Muscle of leg (tissue), 11 donors: ENCODE data around the gene SLC17A9. TPM values are rescaled to one million over a fixed set of nuclear protein-coding genes. Genes with fewer than 3 reads are reported as not detected.

Experiments used
- DNase-seq: peaks from one replicate; pipeline ENCODE4 v3.0.0; 2013
- H3K27ac ChIP-seq: one replicate; pipeline ENCODE4 v1.5.1; 2013; ENCODE audit warnings: mild to moderate bottlenecking, low read length, control low read depth
- H3K27me3 ChIP-seq: one replicate; pipeline ENCODE4 v1.6.1; 2013; ENCODE audit warnings: low read length; ENCODE audit not compliant: control insufficient read depth, insufficient read depth
- H3K36me3 ChIP-seq: one replicate; pipeline ENCODE4 v1.6.1; 2013; ENCODE audit warnings: low read length; ENCODE audit not compliant: control insufficient read depth, insufficient read depth
- H3K4me1 ChIP-seq: one replicate; pipeline ENCODE4 v1.6.1; 2013; ENCODE audit warnings: low read length; ENCODE audit not compliant: control insufficient read depth, insufficient read depth
- H3K4me3 ChIP-seq: one replicate; pipeline ENCODE4 v1.5.1; 2013; ENCODE audit warnings: low read length, control low read depth
- H3K9me3 ChIP-seq: replicated peaks from 2 replicates; pipeline ENCODE4 v1.6.1; 2013; ENCODE audit warnings: low read depth, low read length; ENCODE audit not compliant: control insufficient read depth
- WGBS: methylation state at CpG from one replicate; pipeline ENCODE4 v1.1.5; 2013; ENCODE audit warnings: missing lambda C conversion rate; ENCODE audit not compliant: insufficient coverage; 5-methylcytosine and 5-hydroxymethylcytosine counted together
- polyA plus RNA-seq, 8 donors: library from polyadenylated mRNA; unstranded; fragments of 120-200 nt; gene quantifications; one replicate each; pipeline versions ENCODE4 v1.2.1 to v1.2.3, GENCODE V29; 2013; ENCODE audit warnings: inconsistent platforms in 1 of 8, low replicate concordance in 1 of 8; ENCODE audit not compliant: insufficient read length in 8 of 8, insufficient read depth in 1 of 8
- total RNA-seq: library from RNA; stranded (reverse); fragments of 120-200 nt; gene quantifications from one replicate; pipeline ENCODE4 v1.2.4, GENCODE V29; 2013

The SLC17A9 gene
- total and polyA plus RNA-seq, 9 donors, result 0.41 to 1.7 (median 1.2) TPM

GRCh38 chr20:62994869-62995281, 42.4 kb downstream of the SLC17A9 start:
- Histone ChIP-seq H3K4me1 (peaks cover 28% of the 10 kb centered on the region), H3K9me3 (no peaks in the 10 kb centered on the region)
- DNase-seq, result no peak

GRCh38 chr20:62995481-62995880, 43.0 kb downstream of the SLC17A9 start:
- Histone ChIP-seq H3K4me1 (peaks cover 28% of the 10 kb centered on the region), H3K9me3 (no peaks in the 10 kb centered on the region), H3K36me3 (no peaks in the 10 kb centered on the region), H3K4me3 (no peak overlapping the region), H3K27ac (no peak overlapping the region), H3K27me3 (peaks cover 61% of the 10 kb centered on the region)
- WGBS, result 59% methylated on average over 6 of the region's 11 CpGs
- no peak for DNase-seq

More at GRCh38 chr20:62994869-62995281, 42.4 kb downstream of the SLC17A9 start:
- Histone ChIP-seq H3K27me3 (peaks cover 56% of the 10 kb centered on the region), H3K27ac (peak overlapping the region; percentile 3), H3K4me3 (no peak overlapping the region), H3K36me3 (no peaks in the 10 kb centered on the region)
- 29% methylated on average over 16 of the region's 19 CpGs for WGBS

- 65% methylated on average over 21 of the region's 25 CpGs for WGBS
- Histone ChIP-seq H3K36me3 (no peaks in the 10 kb centered on the region), H3K27ac (no peak overlapping the region), H3K9me3 (no peaks in the 10 kb centered on the region), H3K4me1 (peaks cover 28% of the 10 kb centered on the region), H3K27me3 (peaks cover 64% of the 10 kb centered on the region), H3K4me3 (no peak overlapping the region)
- DNase-seq, result no peak
Measured at GRCh38 chr20:62995898-62996595, 43.5 kb downstream of the SLC17A9 start.

- H3K36me3 ChIP-seq, result no peaks in the 10 kb centered on the region
- no peak for DNase-seq
- 76% methylated on average over 6 of the region's 14 CpGs for WGBS
- H3K27ac ChIP-seq, result no peak overlapping the region
- H3K27me3 ChIP-seq, result peaks cover 66% of the 10 kb centered on the region
- no peak overlapping the region for H3K4me3 ChIP-seq
- H3K4me1 ChIP-seq, result peaks cover 28% of the 10 kb centered on the region
- no peaks in the 10 kb centered on the region for H3K9me3 ChIP-seq
Measured at GRCh38 chr20:62996596-62996982, 44.1 kb downstream of the SLC17A9 start.

GRCh38 chr20:62997417-62998035, 45.0 kb downstream of the SLC17A9 start:
- 18% methylated on average over 16 of the region's 20 CpGs for WGBS
- peaks cover 71% of the 10 kb centered on the region for H3K27me3 ChIP-seq
- H3K4me1 ChIP-seq, result peaks cover 28% of the 10 kb centered on the region
- H3K9me3 ChIP-seq, result no peaks in the 10 kb centered on the region
- no peak overlapping the region for H3K4me3 ChIP-seq
- DNase-seq, result no peak
- no peak overlapping the region for H3K27ac ChIP-seq
- H3K36me3 ChIP-seq, result no peaks in the 10 kb centered on the region

GRCh38 chr20:62998449-62998848, 45.9 kb downstream of the SLC17A9 start:
- DNase-seq, result no peak
- peaks cover 28% of the 10 kb centered on the region for H3K4me1 ChIP-seq
- no peak overlapping the region for H3K27ac ChIP-seq
- H3K9me3 ChIP-seq, result no peaks in the 10 kb centered on the region
- no peaks in the 10 kb centered on the region for H3K36me3 ChIP-seq
- H3K4me3 ChIP-seq, result no peak overlapping the region
- peaks cover 75% of the 10 kb centered on the region for H3K27me3 ChIP-seq
- 88% methylated on average over 4 of the region's 5 CpGs for WGBS

- peaks cover 81% of the 10 kb centered on the region for H3K27me3 ChIP-seq
- peaks cover 18% of the 10 kb centered on the region for H3K4me1 ChIP-seq
- H3K36me3 ChIP-seq, result no peaks in the 10 kb centered on the region
- no peaks in the 10 kb centered on the region for H3K9me3 ChIP-seq
- H3K27ac ChIP-seq, result no peak overlapping the region
- no peak for DNase-seq
- WGBS, result 70% methylated on average over 15 of the region's 16 CpGs
- no peak overlapping the region for H3K4me3 ChIP-seq
Measured at GRCh38 chr20:62999580-62999979, 47.1 kb downstream of the SLC17A9 start.

GRCh38 chr20:63000036-63000435, 47.5 kb downstream of the SLC17A9 start:
- Histone ChIP-seq H3K4me1 (peaks cover 15% of the 10 kb centered on the region), H3K27me3 (peaks cover 82% of the 10 kb centered on the region), H3K36me3 (no peaks in the 10 kb centered on the region), H3K4me3 (no peak overlapping the region), H3K9me3 (no peaks in the 10 kb centered on the region), H3K27ac (no peak overlapping the region)
- 85% methylated on average over 11 of the region's 14 CpGs for WGBS
- no peak for DNase-seq

- WGBS, result 40% methylated on average over 7 of the region's 11 CpGs
- H3K36me3 ChIP-seq, result no peaks in the 10 kb centered on the region
- no peak for DNase-seq
- no peak overlapping the region for H3K4me3 ChIP-seq
- no peaks in the 10 kb centered on the region for H3K9me3 ChIP-seq
- H3K4me1 ChIP-seq, result peaks cover 6% of the 10 kb centered on the region
- H3K27ac ChIP-seq, result no peak overlapping the region
- H3K27me3 ChIP-seq, result peaks cover 87% of the 10 kb centered on the region
Measured at GRCh38 chr20:63000958-63001357, 48.4 kb downstream of the SLC17A9 start.

- Histone ChIP-seq H3K4me3 (no peak overlapping the region), H3K36me3 (no peaks in the 10 kb centered on the region), H3K9me3 (no peaks in the 10 kb centered on the region), H3K4me1 (peaks cover 7% of the 10 kb centered on the region), H3K27me3 (peaks cover 87% of the 10 kb centered on the region), H3K27ac (no peak overlapping the region)
- WGBS, result 77% methylated on average over 8 of the region's 11 CpGs
- DNase-seq, result no peak
Measured at GRCh38 chr20:63002511-63002910, 50.0 kb downstream of the SLC17A9 start.
